ENCODE data around the gene KCNIP1. TPM values are rescaled to one million over a fixed set of nuclear protein-coding genes. Genes with fewer than 3 reads are reported as not detected.

Gene KCNIP1
- total RNA-seq, 1 experiment from 2014 or later = not detected

GRCh38 chr5:170563824-170564567 is 60.2 kb downstream of the KCNIP1 start:
- in situ Hi-C loops (cut with HindIII; ENCODE audit: low pct_unique_long_range_greater_than_20kb, low sequenced_read_pairs) (no loop called here), intact Hi-C loops (cut with micrococcal nuclease; ENCODE audit: unreplicated experiment) (no loop called here)
- H3K4me1 ChIP-seq (ENCODE audit: control insufficient read depth, insufficient read depth, low read length) = no peaks in the 10 kb centered on the region
- no peaks in the 10 kb centered on the region for H3K9me3 ChIP-seq (ENCODE audit: control insufficient read depth, insufficient read depth, low read depth, low read length)
- no peak overlapping the region for H3K27ac ChIP-seq (ENCODE audit: low read length)
- H3K36me3 ChIP-seq (ENCODE audit: control insufficient read depth, insufficient read depth, low read length) = no peaks in the 10 kb centered on the region
- CTCF ChIA-PET = no interaction called here
- POLR2A ChIA-PET = no interaction called here
- no peak for TF ChIP-seq CTCF (IDR thresholded peaks at IDR 0.05)
- no peak for TF ChIP-seq REST (IDR thresholded peaks at IDR 0.05; ENCODE audit: insufficient read depth in 1 of 2, low read depth in 2 of 2, low read length in 1 of 2)
- no peak for TF ChIP-seq POLR2AphosphoS5 (IDR thresholded peaks at IDR 0.05; ENCODE audit: low read depth, low read length)
- no peak for TF ChIP-seq SIN3A (IDR thresholded peaks at IDR 0.05; ENCODE audit: borderline replicate concordance, insufficient read depth, low read depth, low read length)
- no peak for TF ChIP-seq TCF7L2 (IDR thresholded peaks at IDR 0.05; ENCODE audit: low read depth, low read length)
- no peak overlapping the region for H3K4me3 ChIP-seq (ENCODE audit: low read depth in 2 of 2, low read length in 2 of 2)
- ATAC-seq (no peak), DNase-seq (ENCODE audit: low read depth, low spot score) (no peak)
- H3K27me3 ChIP-seq (ENCODE audit: control insufficient read depth, insufficient read depth, low read length) = peaks cover 11% of the 10 kb centered on the region
- no TSS peak for BruUV-seq (replicated peaks)

- CTCF ChIA-PET = no interaction called here
These were observed 61.3 kb downstream of the KCNIP1 start for GRCh38 chr5:170565072-170565471.

More at GRCh38 chr5:170565072-170565471, 61.3 kb downstream of the KCNIP1 start:
- Histone ChIP-seq H3K27me3 (ENCODE audit: control insufficient read depth, insufficient read depth, low read length) (peaks cover 13% of the 10 kb centered on the region), H3K4me1 (ENCODE audit: control insufficient read depth, insufficient read depth, low read length) (no peaks in the 10 kb centered on the region), H3K9me3 (ENCODE audit: control insufficient read depth, insufficient read depth, low read depth, low read length) (no peaks in the 10 kb centered on the region), H3K27ac (ENCODE audit: low read length) (no peak overlapping the region), H3K4me3 (ENCODE audit: low read depth in 2 of 2, low read length in 2 of 2) (no peak overlapping the region), H3K36me3 (ENCODE audit: control insufficient read depth, insufficient read depth, low read length) (no peaks in the 10 kb centered on the region)
- POLR2A ChIA-PET = interaction anchor here (0.6 kb wide), 1 partner anchor 110 kb away, joined by 5 read pairs; no protein-coding TSS in a partner anchor
- BruUV-seq (replicated peaks) = no TSS peak
- in situ Hi-C loops (cut with HindIII; ENCODE audit: low pct_unique_long_range_greater_than_20kb, low sequenced_read_pairs) (no loop called here), intact Hi-C loops (cut with micrococcal nuclease; ENCODE audit: unreplicated experiment) (no loop called here)
- no peak for TF ChIP-seq TCF7L2 (IDR thresholded peaks at IDR 0.05; ENCODE audit: low read depth, low read length)
- TF ChIP-seq REST (IDR thresholded peaks at IDR 0.05; ENCODE audit: insufficient read depth in 1 of 2, low read depth in 2 of 2, low read length in 1 of 2) = no peak
- no peak for TF ChIP-seq SIN3A (IDR thresholded peaks at IDR 0.05; ENCODE audit: borderline replicate concordance, insufficient read depth, low read depth, low read length)
- TF ChIP-seq CTCF (IDR thresholded peaks at IDR 0.05) = no peak
- no peak for TF ChIP-seq POLR2AphosphoS5 (IDR thresholded peaks at IDR 0.05; ENCODE audit: low read depth, low read length)
- no peak for DNase-seq (ENCODE audit: low read depth, low spot score)
- no peak for ATAC-seq

All from Panc1 (cell line).